HG03045 (cell line): Measurements from ENCODE around the gene CCM2.
"Not testable (repeated sequence)": the region's sequence is repeated elsewhere in the genome, so short reads cannot be mapped to it uniquely, and the experiment has no call there.

Experiments used
- ATAC-seq: cut with Tn5 transposase; IDR thresholded peaks from one replicate; pipeline ENCODE4 v1.9.1; 2021; ENCODE audit warnings: mild to moderate bottlenecking, moderate library complexity; ENCODE audit not compliant: unreplicated experiment

Gene CCM2

GRCh38 chr7:44998153-44998871, 1.7 kb upstream of the CCM2 start:
- no peak for ATAC-seq

- peak; percentile 75 for ATAC-seq
Measured at GRCh38 chr7:44999245-45000092, 532 bp upstream of the CCM2 start.

- peak; percentile 15 for ATAC-seq
Measured at GRCh38 chr7:45001138-45001694, 1.2 kb downstream of the CCM2 start.

- ATAC-seq: no peak
Measured at GRCh38 chr7:45001826-45002225, 1.8 kb downstream of the CCM2 start.

GRCh38 chr7:45003789-45004188, 3.8 kb downstream of the CCM2 start:
- ATAC-seq: no peak

- ATAC-seq: no peak
Measured at GRCh38 chr7:45007106-45007505, 7.1 kb downstream of the CCM2 start.

- ATAC-seq: peak; percentile 69
Measured at GRCh38 chr7:45007571-45008328, 7.7 kb downstream of the CCM2 start.

GRCh38 chr7:45013465-45013967, 13.5 kb downstream of the CCM2 start:
- ATAC-seq: no peak

- no peak for ATAC-seq
Measured at GRCh38 chr7:45015313-45015712, 15.3 kb downstream of the CCM2 start.

GRCh38 chr7:45017253-45017652, 17.3 kb downstream of the CCM2 start:
- ATAC-seq: no peak

- no peak for ATAC-seq
Measured at GRCh38 chr7:45020915-45021314, 20.9 kb downstream of the CCM2 start.

- no peak for ATAC-seq
Measured at GRCh38 chr7:45021604-45022296, 21.7 kb downstream of the CCM2 start.

GRCh38 chr7:45024126-45024744, 24.2 kb downstream of the CCM2 start:
- ATAC-seq: no peak

GRCh38 chr7:45025473-45025872, 25.5 kb downstream of the CCM2 start:
- ATAC-seq: not testable (repeated sequence)

- ATAC-seq: no peak
Measured at GRCh38 chr7:45026013-45026412, 26.0 kb downstream of the CCM2 start.

- no peak for ATAC-seq
Measured at GRCh38 chr7:45026984-45027773, 27.2 kb downstream of the CCM2 start.

- ATAC-seq: no peak
Measured at GRCh38 chr7:45027774-45028114, 27.7 kb downstream of the CCM2 start.

- no peak for ATAC-seq
Measured at GRCh38 chr7:45028138-45028919, 28.3 kb downstream of the CCM2 start.
